GM12875 (cell line): Measurements from ENCODE around the gene SHH.

Source experiments
- H3K4me3 ChIP-seq: one replicate; pipeline ENCODE4 v1.5.1; 2011; ENCODE audit warnings: low read depth, low read length, control low read depth
- CTCF ChIP-seq: IDR thresholded peaks from 2 replicates; pipeline ENCODE4 v1.5.1; 2011; ENCODE audit warnings: low read depth, mild to moderate bottlenecking, control low read depth, inconsistent platforms, low read length, moderate library complexity, borderline replicate concordance; ENCODE audit not compliant: insufficient read depth

The SHH gene

GRCh38 chr7:155763691-155764437 is 48.4 kb downstream of the SHH start:
- no peak for TF ChIP-seq CTCF
- H3K4me3 ChIP-seq: no peak overlapping the region

- no peak for TF ChIP-seq CTCF
- H3K4me3 ChIP-seq: no peak overlapping the region
Measured at GRCh38 chr7:155763122-155763521, 49.1 kb downstream of the SHH start.

- H3K4me3 ChIP-seq: no peak overlapping the region
- TF ChIP-seq CTCF: no peak
Measured at GRCh38 chr7:155762655-155763054, 49.6 kb downstream of the SHH start.

- TF ChIP-seq CTCF: no peak
- H3K4me3 ChIP-seq: no peak overlapping the region
Measured at GRCh38 chr7:155762036-155762435, 50.2 kb downstream of the SHH start.

- no peak for TF ChIP-seq CTCF
- no peak overlapping the region for H3K4me3 ChIP-seq
Measured at GRCh38 chr7:155761162-155761561, 51.1 kb downstream of the SHH start.

- no peak for TF ChIP-seq CTCF
- H3K4me3 ChIP-seq: no peak overlapping the region
Measured at GRCh38 chr7:155759740-155760430, 52.4 kb downstream of the SHH start.

- TF ChIP-seq CTCF: no peak
- no peak overlapping the region for H3K4me3 ChIP-seq
Measured at GRCh38 chr7:155758348-155758747, 53.9 kb downstream of the SHH start.
